HG03108 (cell line): ENCODE results near the gene CACNA1D.
"Not testable (repeated sequence)": the region's sequence is repeated elsewhere in the genome, so short reads cannot be mapped to it uniquely, and the experiment has no call there.

Experiments used
- ATAC-seq: cut with Tn5 transposase; IDR thresholded peaks from one replicate; pipeline ENCODE4 v1.9.1; 2021; ENCODE audit warnings: moderate library complexity; ENCODE audit not compliant: unreplicated experiment

Gene CACNA1D

GRCh38 chr3:53612508-53612907 is 118.1 kb downstream of the CACNA1D start:
- ATAC-seq = no peak

- ATAC-seq = no peak
Measured at GRCh38 chr3:53613125-53613524, 118.7 kb downstream of the CACNA1D start.

GRCh38 chr3:53614307-53614706 is 119.9 kb downstream of the CACNA1D start:
- ATAC-seq = no peak

GRCh38 chr3:53616321-53616720 is 121.9 kb downstream of the CACNA1D start:
- no peak for ATAC-seq

GRCh38 chr3:53616971-53617892 is 122.8 kb downstream of the CACNA1D start:
- ATAC-seq = no peak

GRCh38 chr3:53617893-53618523 is 123.6 kb downstream of the CACNA1D start:
- no peak for ATAC-seq

- ATAC-seq = no peak
Measured at GRCh38 chr3:53618524-53618906, 124.1 kb downstream of the CACNA1D start.

GRCh38 chr3:53618936-53619335 is 124.5 kb downstream of the CACNA1D start:
- no peak for ATAC-seq

- ATAC-seq = no peak
Measured at GRCh38 chr3:53624061-53624857, 129.8 kb downstream of the CACNA1D start.

- no peak for ATAC-seq
Measured at GRCh38 chr3:53626876-53627275, 132.5 kb downstream of the CACNA1D start.

- ATAC-seq = no peak
Measured at GRCh38 chr3:53628536-53629401, 134.4 kb downstream of the CACNA1D start.

- no peak for ATAC-seq
Measured at GRCh38 chr3:53629402-53629723, 135.0 kb downstream of the CACNA1D start.

- no peak for ATAC-seq
Measured at GRCh38 chr3:53630547-53630946, 136.1 kb downstream of the CACNA1D start.

- ATAC-seq = no peak
Measured at GRCh38 chr3:53633197-53633787, 138.9 kb downstream of the CACNA1D start.

GRCh38 chr3:53635041-53635440 is 140.6 kb downstream of the CACNA1D start:
- no peak for ATAC-seq

- ATAC-seq = not testable (repeated sequence)
Measured at GRCh38 chr3:53638806-53639205, 144.4 kb downstream of the CACNA1D start.

- no peak for ATAC-seq
Measured at GRCh38 chr3:53641397-53641796, 147.0 kb downstream of the CACNA1D start.

GRCh38 chr3:53642211-53642610 is 147.8 kb downstream of the CACNA1D start:
- ATAC-seq = no peak

- ATAC-seq = no peak
Measured at GRCh38 chr3:53643757-53644156, 149.3 kb downstream of the CACNA1D start.

- no peak for ATAC-seq
Measured at GRCh38 chr3:53645754-53646153, 151.3 kb downstream of the CACNA1D start.
